Karpas-422 (cell line): ENCODE results near the gene SDK1. TPM values are rescaled to one million over a fixed set of nuclear protein-coding genes. Genes with fewer than 3 reads are reported as not detected.

Source experiments
- DNase-seq: peaks from one replicate; pipeline ENCODE4 v3.0.0-alpha.2; 2015
- H2AFZ ChIP-seq: fragments of 200-600 bp; sonication (generic); 2 replicates; pipeline ENCODE4 v1.6.1; 2014; ENCODE audit warnings: antibody characterized with exemption, low read length, mixed read lengths
- H3K27ac ChIP-seq: fragments of 200-600 bp; sonication (generic); 2 replicates; pipeline ENCODE4 v1.5.1; 2014; ENCODE audit warnings: mild to moderate bottlenecking, low read length, moderate library complexity
- H3K27me3 ChIP-seq: fragments of 200-600 bp; sonication (generic); 2 replicates; pipeline ENCODE4 v1.6.1; 2014; ENCODE audit warnings: low read length, mixed read lengths
- H3K36me3 ChIP-seq: fragments of 200-600 bp; sonication (generic); 2 replicates; pipeline ENCODE4 v1.6.1; 2014; ENCODE audit warnings: low read length, mixed read lengths; ENCODE audit not compliant: insufficient read depth
- H3K4me1 ChIP-seq: fragments of 200-600 bp; sonication (generic); 2 replicates; pipeline ENCODE4 v1.6.1; 2014; ENCODE audit warnings: mild to moderate bottlenecking, low read length, mixed read lengths
- H3K4me2 ChIP-seq: fragments of 200-600 bp; sonication (generic); 2 replicates; pipeline ENCODE4 v1.6.1; 2014; ENCODE audit warnings: low read length, low read depth, mild to moderate bottlenecking; ENCODE audit not compliant: poor library complexity, severe bottlenecking
- H3K4me3 ChIP-seq: fragments of 200-600 bp; sonication (generic); 2 replicates; pipeline ENCODE4 v1.5.1; 2014; ENCODE audit warnings: mild to moderate bottlenecking, antibody characterized with exemption, low read length, mixed read lengths
- H3K79me2 ChIP-seq: fragments of 200-600 bp; sonication (generic); 2 replicates; pipeline ENCODE4 v1.6.1; 2014; ENCODE audit warnings: mild to moderate bottlenecking, low read length, mixed read lengths
- H3K9ac ChIP-seq: fragments of 200-600 bp; sonication (generic); 2 replicates; pipeline ENCODE4 v1.6.0; 2014; ENCODE audit warnings: low read length
- H3K9me2 ChIP-seq: fragments of 200-600 bp; sonication (generic), shearing (Covaris generic); replicated peaks from 2 replicates; pipeline ENCODE4 v1.6.0; 2014; ENCODE audit warnings: mild to moderate bottlenecking, low read length, moderate library complexity; ENCODE audit not compliant: insufficient read depth
- H3K9me3 ChIP-seq: fragments of 300-700, 200-600 bp; sonication (generic); 2 replicates; pipeline ENCODE4 v1.6.1; 2014; ENCODE audit warnings: low read length, mixed read lengths
- H4K20me1 ChIP-seq: fragments of 200-600 bp; sonication (generic); 2 replicates; pipeline ENCODE4 v1.6.1; 2014; ENCODE audit warnings: mild to moderate bottlenecking, antibody characterized with exemption, low read length, low read depth; ENCODE audit not compliant: insufficient read depth
- total RNA-seq: library from RNA; depleted of rRNA; stranded (reverse); fragments of >200 nt; shearing (Covaris generic); gene quantifications from 2 replicates; pipeline ENCODE4 v1.2.3, GENCODE V29; 2014; ENCODE audit warnings: low replicate concordance

Gene SDK1
- total RNA-seq, 1 experiment from 2014 or later = not detected

- Histone ChIP-seq H3K79me2 (no peaks in the 10 kb centered on the region), H3K4me1 (no peaks in the 10 kb centered on the region), H4K20me1 (no peaks in the 10 kb centered on the region), H3K9ac (no peak overlapping the region), H3K9me2 (no peaks in the 10 kb centered on the region), H3K27me3 (no peaks in the 10 kb centered on the region), H3K4me3 (no peak overlapping the region), H3K4me2 (no peak overlapping the region), H3K27ac (no peak overlapping the region), H3K9me3 (no peaks in the 10 kb centered on the region), H2AFZ (no peak overlapping the region), H3K36me3 (no peaks in the 10 kb centered on the region)
- no peak for DNase-seq
These were observed 773.9 kb downstream of the SDK1 start for GRCh38 chr7:4074994-4075393.

- Histone ChIP-seq H3K79me2 (no peaks in the 10 kb centered on the region), H3K4me3 (no peak overlapping the region), H3K4me2 (no peak overlapping the region), H3K36me3 (no peaks in the 10 kb centered on the region), H3K27me3 (no peaks in the 10 kb centered on the region), H3K9me2 (no peaks in the 10 kb centered on the region), H4K20me1 (no peaks in the 10 kb centered on the region), H3K4me1 (no peaks in the 10 kb centered on the region), H3K27ac (no peak overlapping the region), H3K9me3 (no peaks in the 10 kb centered on the region), H3K9ac (no peak overlapping the region), H2AFZ (no peak overlapping the region)
- DNase-seq = no peak
These were observed 775.7 kb downstream of the SDK1 start for GRCh38 chr7:4076701-4077294.

GRCh38 chr7:4077980-4078379 is 776.9 kb downstream of the SDK1 start:
- no peak for DNase-seq
- H3K9me2 ChIP-seq = no peaks in the 10 kb centered on the region
- H3K4me2 ChIP-seq = no peak overlapping the region
- H3K27ac ChIP-seq = no peak overlapping the region
- no peaks in the 10 kb centered on the region for H3K4me1 ChIP-seq
- no peak overlapping the region for H3K4me3 ChIP-seq
- H4K20me1 ChIP-seq = no peaks in the 10 kb centered on the region
- no peaks in the 10 kb centered on the region for H3K79me2 ChIP-seq
- no peak overlapping the region for H3K9ac ChIP-seq
- H3K27me3 ChIP-seq = no peaks in the 10 kb centered on the region
- H3K9me3 ChIP-seq = no peaks in the 10 kb centered on the region
- no peaks in the 10 kb centered on the region for H3K36me3 ChIP-seq
- H2AFZ ChIP-seq = no peak overlapping the region

GRCh38 chr7:4078580-4078979 is 777.5 kb downstream of the SDK1 start:
- H4K20me1 ChIP-seq = no peaks in the 10 kb centered on the region
- no peak overlapping the region for H3K9ac ChIP-seq
- H3K27ac ChIP-seq = no peak overlapping the region
- H3K9me2 ChIP-seq = no peaks in the 10 kb centered on the region
- H3K9me3 ChIP-seq = no peaks in the 10 kb centered on the region
- H3K36me3 ChIP-seq = no peaks in the 10 kb centered on the region
- no peak overlapping the region for H3K4me3 ChIP-seq
- DNase-seq = no peak
- H3K79me2 ChIP-seq = no peaks in the 10 kb centered on the region
- H3K4me1 ChIP-seq = no peaks in the 10 kb centered on the region
- H3K27me3 ChIP-seq = no peaks in the 10 kb centered on the region
- no peak overlapping the region for H2AFZ ChIP-seq
- H3K4me2 ChIP-seq = no peak overlapping the region

GRCh38 chr7:4079366-4079765 is 778.3 kb downstream of the SDK1 start:
- H3K9ac ChIP-seq = no peak overlapping the region
- no peaks in the 10 kb centered on the region for H3K9me2 ChIP-seq
- no peaks in the 10 kb centered on the region for H3K27me3 ChIP-seq
- H3K9me3 ChIP-seq = no peaks in the 10 kb centered on the region
- H3K4me2 ChIP-seq = no peak overlapping the region
- no peaks in the 10 kb centered on the region for H3K4me1 ChIP-seq
- no peaks in the 10 kb centered on the region for H4K20me1 ChIP-seq
- H3K27ac ChIP-seq = no peak overlapping the region
- H3K36me3 ChIP-seq = no peaks in the 10 kb centered on the region
- H2AFZ ChIP-seq = no peak overlapping the region
- no peaks in the 10 kb centered on the region for H3K79me2 ChIP-seq
- no peak overlapping the region for H3K4me3 ChIP-seq
- no peak for DNase-seq

GRCh38 chr7:4079956-4080355 is 778.9 kb downstream of the SDK1 start:
- Histone ChIP-seq H3K4me2 (no peak overlapping the region), H2AFZ (no peak overlapping the region)

GRCh38 chr7:4080954-4081353 is 779.9 kb downstream of the SDK1 start:
- Histone ChIP-seq H3K79me2 (no peaks in the 10 kb centered on the region), H3K4me1 (no peaks in the 10 kb centered on the region), H3K27ac (no peak overlapping the region)

More at GRCh38 chr7:4079956-4080355, 778.9 kb downstream of the SDK1 start:
- Histone ChIP-seq H3K9ac (no peak overlapping the region), H3K4me1 (no peaks in the 10 kb centered on the region), H3K4me3 (no peak overlapping the region), H3K79me2 (no peaks in the 10 kb centered on the region), H3K9me3 (no peaks in the 10 kb centered on the region), H4K20me1 (no peaks in the 10 kb centered on the region), H3K27me3 (no peaks in the 10 kb centered on the region), H3K36me3 (no peaks in the 10 kb centered on the region), H3K27ac (no peak overlapping the region), H3K9me2 (no peaks in the 10 kb centered on the region)
- no peak for DNase-seq

GRCh38 chr7:4083513-4083912 is 782.5 kb downstream of the SDK1 start:
- Histone ChIP-seq H3K27ac (no peak overlapping the region), H3K27me3 (no peaks in the 10 kb centered on the region), H3K4me3 (no peak overlapping the region)

More at GRCh38 chr7:4080954-4081353, 779.9 kb downstream of the SDK1 start:
- DNase-seq = no peak
- H3K9ac ChIP-seq = no peak overlapping the region
- H3K36me3 ChIP-seq = no peaks in the 10 kb centered on the region
- no peaks in the 10 kb centered on the region for H4K20me1 ChIP-seq
- no peak overlapping the region for H2AFZ ChIP-seq
- H3K4me3 ChIP-seq = no peak overlapping the region
- no peak overlapping the region for H3K4me2 ChIP-seq
- no peaks in the 10 kb centered on the region for H3K9me2 ChIP-seq
- H3K27me3 ChIP-seq = no peaks in the 10 kb centered on the region
- no peaks in the 10 kb centered on the region for H3K9me3 ChIP-seq

More at GRCh38 chr7:4083513-4083912, 782.5 kb downstream of the SDK1 start:
- Histone ChIP-seq H3K4me2 (no peak overlapping the region), H3K9ac (no peak overlapping the region), H3K36me3 (no peaks in the 10 kb centered on the region), H2AFZ (no peak overlapping the region), H3K79me2 (no peaks in the 10 kb centered on the region), H3K9me2 (no peaks in the 10 kb centered on the region), H3K9me3 (no peaks in the 10 kb centered on the region), H3K4me1 (no peaks in the 10 kb centered on the region), H4K20me1 (no peaks in the 10 kb centered on the region)
- no peak for DNase-seq
